ENCODE measurements around the gene POU2AF3. TPM values are rescaled to one million over a fixed set of nuclear protein-coding genes. Genes with fewer than 3 reads are reported as not detected.

POU2AF3 gene
- total and polyA plus RNA-seq, 10 of the 15 experiments (the other 5 are each of a cell fraction or from before 2014, with no cell fraction given) = 0.17 TPM; not detected in 8

GRCh38 chr11:111308140-111308539 is 9.8 kb downstream of the POU2AF3 start:
- Histone ChIP-seq H4K20me1 (ENCODE audit: control insufficient read depth, insufficient read depth) (no peaks in the 10 kb centered on the region), H3K9ac (ENCODE audit: control insufficient read depth, insufficient read depth, low read length) (no peak overlapping the region), H3K9me3 (replicated peaks; ENCODE audit: control insufficient read depth, insufficient read depth, low read length) (no peaks in the 10 kb centered on the region), H3K36me3 (ENCODE audit: control insufficient read depth in 2 of 2, insufficient read depth in 2 of 2, low read length in 1 of 2) (no peaks in the 10 kb centered on the region), H3K27ac (ENCODE audit: control insufficient read depth, insufficient read depth) (no peak overlapping the region), H3K4me1 (ENCODE audit: control insufficient read depth, insufficient read depth, low read length) (no peaks in the 10 kb centered on the region), H3K4me3 (no peak overlapping the region), H3K27me3 (replicated peaks in 1 of 2; ENCODE audit: control insufficient read depth in 2 of 2, insufficient read depth in 2 of 2, low read length in 1 of 2) (no peaks in the 10 kb centered on the region; a peak in 1 of 4 replicates), H2AFZ (ENCODE audit: control insufficient read depth, low read depth, low read length) (no peak overlapping the region), H3K4me2 (ENCODE audit: control insufficient read depth, insufficient read depth) (no peak overlapping the region), H3K79me2 (ENCODE audit: control insufficient read depth, insufficient read depth, low read length) (no peaks in the 10 kb centered on the region)
- no peak for DNase-seq (ENCODE audit: low read depth, low spot score)
- ChIA-PET POLR2A (no interaction called here), CTCF (interaction anchor here (0.8 to 1.3 kb wide), 5 partner anchors 16 to 121 kb away, joined by 3 to 5 read pairs (median 3); no protein-coding TSS in a partner anchor), RAD21 (ENCODE audit: unreplicated experiment) (interaction anchor here (1.0 kb wide), 1 partner anchor 115 kb away, joined by 3 read pairs; no protein-coding TSS in a partner anchor), SMC1A (ENCODE audit: uncharacterized antibody, unreplicated experiment) (interaction anchor here (1.0 kb wide), 1 partner anchor 114 kb away, joined by 3 read pairs; no protein-coding TSS in a partner anchor)
- no TSS peak for BruUV-seq (replicated peaks)
- in situ Hi-C loops (cut with MboI) = no loop called here
- TF ChIP-seq RELB (IDR thresholded peaks at IDR 0.05; ENCODE audit: low read depth) (no peak), BCL3 (IDR thresholded peaks at IDR 0.05; ENCODE audit: borderline replicate concordance, insufficient read depth, low read depth, low read length, poor library complexity, severe bottlenecking) (no peak), IRF5 (IDR thresholded peaks at IDR 0.05; ENCODE audit: borderline replicate concordance) (no peak), SMAD1 (IDR thresholded peaks at IDR 0.05; ENCODE audit: low read depth, partially characterized antibody) (no peak), SMC3 (IDR thresholded peaks at IDR 0.05; ENCODE audit: borderline replicate concordance, low read length) (no peak), PKNOX1 (IDR thresholded peaks at IDR 0.05) (no peak), CHD2 (IDR thresholded peaks at IDR 0.05; ENCODE audit: borderline replicate concordance, low read depth, low read length) (no peak), SMARCA5 (IDR thresholded peaks at IDR 0.05) (no peak), HCFC1 (IDR thresholded peaks at IDR 0.05; ENCODE audit: low read length) (no peak), MAX (IDR thresholded peaks at IDR 0.05; ENCODE audit: low read depth, low read length) (no peak)
- no peak; the same call in 2 of the 3 replicates for ATAC-seq
- FAIRE-seq = no peak
- WGBS (ENCODE audit: insufficient coverage, insufficient replicate concordance, low lambda C conversion rate, missing lambda C conversion rate) = 47% methylated on average over 7 of the region's 7 CpGs
- intact Hi-C loops (cut with micrococcal nuclease; ENCODE audit: unreplicated experiment) = no loop called here
